Measurements from ENCODE around the gene CCDC188.

DNA sequence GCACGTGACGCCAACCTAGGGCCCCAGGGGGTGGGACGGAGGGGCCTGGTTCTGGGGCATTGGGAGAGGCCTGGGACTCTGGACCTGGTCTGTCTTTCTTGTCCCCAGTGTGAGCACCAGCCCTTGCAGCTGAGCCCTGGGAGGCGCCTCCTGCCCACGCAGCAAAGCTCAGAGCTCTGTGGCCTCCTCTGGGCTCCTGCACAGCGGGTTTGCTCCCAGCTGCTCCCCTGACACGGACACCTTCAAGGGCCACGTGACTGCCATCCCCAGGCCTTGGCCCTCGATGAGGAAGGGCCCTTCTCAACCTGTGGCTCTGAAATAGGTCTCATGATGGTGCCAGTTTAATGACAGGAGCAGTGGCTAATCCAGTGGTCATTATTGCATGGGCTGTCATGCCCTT lies 31.5 kb upstream of the CCDC188 start:
- TF ChIP-seq, protein P1, sequence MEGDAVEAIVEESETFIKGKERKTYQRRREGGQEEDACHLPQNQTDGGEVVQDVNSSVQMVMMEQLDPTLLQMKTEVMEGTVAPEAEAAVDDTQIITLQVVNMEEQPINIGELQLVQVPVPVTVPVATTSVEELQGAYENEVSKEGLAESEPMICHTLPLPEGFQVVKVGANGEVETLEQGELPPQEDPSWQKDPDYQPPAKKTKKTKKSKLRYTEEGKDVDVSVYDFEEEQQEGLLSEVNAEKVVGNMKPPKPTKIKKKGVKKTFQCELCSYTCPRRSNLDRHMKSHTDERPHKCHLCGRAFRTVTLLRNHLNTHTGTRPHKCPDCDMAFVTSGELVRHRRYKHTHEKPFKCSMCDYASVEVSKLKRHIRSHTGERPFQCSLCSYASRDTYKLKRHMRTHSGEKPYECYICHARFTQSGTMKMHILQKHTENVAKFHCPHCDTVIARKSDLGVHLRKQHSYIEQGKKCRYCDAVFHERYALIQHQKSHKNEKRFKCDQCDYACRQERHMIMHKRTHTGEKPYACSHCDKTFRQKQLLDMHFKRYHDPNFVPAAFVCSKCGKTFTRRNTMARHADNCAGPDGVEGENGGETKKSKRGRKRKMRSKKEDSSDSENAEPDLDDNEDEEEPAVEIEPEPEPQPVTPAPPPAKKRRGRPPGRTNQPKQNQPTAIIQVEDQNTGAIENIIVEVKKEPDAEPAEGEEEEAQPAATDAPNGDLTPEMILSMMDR (IDR thresholded peaks at IDR 0.05; ENCODE audit: insufficient read depth, low read length): no peak
- TF ChIP-seq, protein P2, sequence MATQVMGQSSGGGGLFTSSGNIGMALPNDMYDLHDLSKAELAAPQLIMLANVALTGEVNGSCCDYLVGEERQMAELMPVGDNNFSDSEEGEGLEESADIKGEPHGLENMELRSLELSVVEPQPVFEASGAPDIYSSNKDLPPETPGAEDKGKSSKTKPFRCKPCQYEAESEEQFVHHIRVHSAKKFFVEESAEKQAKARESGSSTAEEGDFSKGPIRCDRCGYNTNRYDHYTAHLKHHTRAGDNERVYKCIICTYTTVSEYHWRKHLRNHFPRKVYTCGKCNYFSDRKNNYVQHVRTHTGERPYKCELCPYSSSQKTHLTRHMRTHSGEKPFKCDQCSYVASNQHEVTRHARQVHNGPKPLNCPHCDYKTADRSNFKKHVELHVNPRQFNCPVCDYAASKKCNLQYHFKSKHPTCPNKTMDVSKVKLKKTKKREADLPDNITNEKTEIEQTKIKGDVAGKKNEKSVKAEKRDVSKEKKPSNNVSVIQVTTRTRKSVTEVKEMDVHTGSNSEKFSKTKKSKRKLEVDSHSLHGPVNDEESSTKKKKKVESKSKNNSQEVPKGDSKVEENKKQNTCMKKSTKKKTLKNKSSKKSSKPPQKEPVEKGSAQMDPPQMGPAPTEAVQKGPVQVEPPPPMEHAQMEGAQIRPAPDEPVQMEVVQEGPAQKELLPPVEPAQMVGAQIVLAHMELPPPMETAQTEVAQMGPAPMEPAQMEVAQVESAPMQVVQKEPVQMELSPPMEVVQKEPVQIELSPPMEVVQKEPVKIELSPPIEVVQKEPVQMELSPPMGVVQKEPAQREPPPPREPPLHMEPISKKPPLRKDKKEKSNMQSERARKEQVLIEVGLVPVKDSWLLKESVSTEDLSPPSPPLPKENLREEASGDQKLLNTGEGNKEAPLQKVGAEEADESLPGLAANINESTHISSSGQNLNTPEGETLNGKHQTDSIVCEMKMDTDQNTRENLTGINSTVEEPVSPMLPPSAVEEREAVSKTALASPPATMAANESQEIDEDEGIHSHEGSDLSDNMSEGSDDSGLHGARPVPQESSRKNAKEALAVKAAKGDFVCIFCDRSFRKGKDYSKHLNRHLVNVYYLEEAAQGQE (IDR thresholded peaks at IDR 0.05; ENCODE audit: insufficient replicate concordance, low read depth): no peak
- TF ChIP-seq POLR2AphosphoS5 (IDR thresholded peaks at IDR 0.05; ENCODE audit: low read depth) (no peak), GABPA (IDR thresholded peaks at IDR 0.05; ENCODE audit: low read depth) (no peak), SPI1 (IDR thresholded peaks at IDR 0.05; ENCODE audit: borderline replicate concordance, low read depth) (no peak)
